ENCODE results near the gene TMED10.
A peak's percentile ranks its signal among the peaks of the same experiment; 100 is the strongest.

The TMED10 gene

DNA sequence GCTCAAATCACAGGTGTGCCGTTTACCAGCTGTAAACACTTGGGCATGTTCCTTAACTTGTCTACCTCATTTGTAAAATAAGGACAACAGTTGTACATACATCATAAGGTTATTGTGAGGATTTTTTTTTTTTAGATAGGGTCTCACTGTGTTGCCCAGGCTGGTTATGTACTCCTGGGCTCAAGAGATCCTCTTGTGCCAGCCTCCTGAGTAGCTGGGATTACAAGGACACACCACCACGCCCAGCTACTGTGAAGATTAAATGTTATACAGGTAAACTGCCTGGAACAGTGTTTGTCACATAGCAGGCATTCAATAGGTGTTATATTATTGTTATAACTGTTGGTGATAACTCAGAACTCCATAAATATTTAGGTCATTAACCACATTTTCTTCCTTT, 12.7 kb downstream of the TMED10 start:
- no peak overlapping the region for H3K4me2 ChIP-seq (ENCODE audit: low read length)
- H3K4me1 ChIP-seq (ENCODE audit: low read length) = peaks cover 25% of the 10 kb centered on the region
- no peak overlapping the region for H3K4me3 ChIP-seq (ENCODE audit: low read length)
- H2AFZ ChIP-seq (ENCODE audit: low read depth, low read length) = no peak overlapping the region
- peaks cover 82% of the 10 kb centered on the region for H4K20me1 ChIP-seq (ENCODE audit: insufficient read depth, low read length)
- H3K79me2 ChIP-seq (ENCODE audit: low read length) = peaks cover 98% of the 10 kb centered on the region
- H3K27ac ChIP-seq (ENCODE audit: low read length) = no peak overlapping the region
- H3K27me3 ChIP-seq (ENCODE audit: low read depth, low read length) = no peaks in the 10 kb centered on the region
- no peak overlapping the region for H3K9ac ChIP-seq (ENCODE audit: low read length)
- TF ChIP-seq EZH2phosphoT487 (IDR thresholded peaks at IDR 0.05; ENCODE audit: low read depth) = no peak
- TF ChIP-seq, protein P1, sequence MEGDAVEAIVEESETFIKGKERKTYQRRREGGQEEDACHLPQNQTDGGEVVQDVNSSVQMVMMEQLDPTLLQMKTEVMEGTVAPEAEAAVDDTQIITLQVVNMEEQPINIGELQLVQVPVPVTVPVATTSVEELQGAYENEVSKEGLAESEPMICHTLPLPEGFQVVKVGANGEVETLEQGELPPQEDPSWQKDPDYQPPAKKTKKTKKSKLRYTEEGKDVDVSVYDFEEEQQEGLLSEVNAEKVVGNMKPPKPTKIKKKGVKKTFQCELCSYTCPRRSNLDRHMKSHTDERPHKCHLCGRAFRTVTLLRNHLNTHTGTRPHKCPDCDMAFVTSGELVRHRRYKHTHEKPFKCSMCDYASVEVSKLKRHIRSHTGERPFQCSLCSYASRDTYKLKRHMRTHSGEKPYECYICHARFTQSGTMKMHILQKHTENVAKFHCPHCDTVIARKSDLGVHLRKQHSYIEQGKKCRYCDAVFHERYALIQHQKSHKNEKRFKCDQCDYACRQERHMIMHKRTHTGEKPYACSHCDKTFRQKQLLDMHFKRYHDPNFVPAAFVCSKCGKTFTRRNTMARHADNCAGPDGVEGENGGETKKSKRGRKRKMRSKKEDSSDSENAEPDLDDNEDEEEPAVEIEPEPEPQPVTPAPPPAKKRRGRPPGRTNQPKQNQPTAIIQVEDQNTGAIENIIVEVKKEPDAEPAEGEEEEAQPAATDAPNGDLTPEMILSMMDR (IDR thresholded peaks at IDR 0.05; ENCODE audit: low read depth, low read length) = no peak
- H3K36me3 ChIP-seq (replicated peaks; ENCODE audit: low read depth, low read length) = no peaks in the 10 kb centered on the region
- no peaks in the 10 kb centered on the region for H3K9me3 ChIP-seq (ENCODE audit: insufficient read depth, low read length)

DNA sequence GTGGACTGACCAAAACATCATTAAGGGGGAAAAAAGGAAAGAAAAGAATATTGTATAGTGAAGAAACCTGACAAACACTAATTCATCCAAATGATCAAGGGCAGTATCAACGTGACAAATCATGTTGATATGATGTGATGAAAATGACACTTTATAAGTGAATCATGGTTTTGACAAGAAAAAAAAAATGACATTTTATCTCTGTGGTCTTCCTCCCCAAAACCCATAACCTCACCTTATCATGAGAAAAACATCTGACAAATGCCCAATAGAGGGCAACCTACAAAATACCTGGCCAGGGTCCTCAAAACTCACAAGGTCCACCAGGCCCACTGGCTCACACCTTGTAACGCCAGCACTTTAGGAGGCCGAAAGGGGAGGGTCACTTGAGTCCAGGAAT, 13.8 kb downstream of the TMED10 start:
- H3K79me2 ChIP-seq (ENCODE audit: low read length) = peaks cover 98% of the 10 kb centered on the region

DNA sequence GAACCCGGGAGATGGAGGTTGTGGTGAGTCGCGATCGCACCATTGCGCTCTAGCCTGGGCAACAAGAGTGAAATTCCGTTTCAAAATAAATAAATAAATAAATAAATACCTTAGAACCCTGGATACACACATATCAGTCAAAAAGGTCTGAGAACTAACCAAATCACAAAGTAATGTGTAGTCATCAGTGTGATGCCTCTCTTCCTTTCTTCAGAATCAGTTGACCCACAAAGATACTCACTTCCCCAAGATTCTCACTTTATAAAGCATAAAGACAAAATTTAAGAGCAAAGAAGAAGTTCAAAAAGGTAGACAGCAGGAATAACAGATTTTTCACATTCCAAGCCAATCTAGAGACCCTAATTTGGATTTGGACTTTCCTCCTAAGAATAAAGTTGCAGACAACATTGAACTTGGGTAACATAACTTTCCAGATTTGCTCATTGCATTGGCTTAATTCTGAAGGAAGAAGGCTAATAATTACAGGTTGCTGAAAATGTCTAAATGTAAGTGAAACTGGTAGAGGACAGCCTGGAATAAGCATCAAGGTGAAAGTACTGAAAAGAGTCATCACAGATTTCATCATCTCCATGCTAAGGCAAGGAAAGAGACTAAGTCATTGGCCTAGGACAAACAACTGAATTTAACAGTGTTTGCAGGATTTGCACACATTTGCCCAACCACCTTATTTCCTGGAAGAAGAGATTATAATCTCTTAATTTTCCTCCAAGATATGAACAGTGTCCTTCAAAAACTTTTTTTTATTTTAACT, 17.4 kb downstream of the TMED10 start:
- Histone ChIP-seq H3K4me3 (ENCODE audit: low read length) (peak overlapping the region; percentile 27), H3K36me3 (replicated peaks; ENCODE audit: low read depth, low read length) (peaks cover 3% of the 10 kb centered on the region), H3K79me2 (ENCODE audit: low read length) (peaks cover 95% of the 10 kb centered on the region), H3K9ac (ENCODE audit: low read length) (peak overlapping the region; percentile 30; the same call in 1 of the 2 replicates), H3K4me1 (ENCODE audit: low read length) (peaks cover 33% of the 10 kb centered on the region), H4K20me1 (ENCODE audit: insufficient read depth, low read length) (peaks cover 73% of the 10 kb centered on the region), H2AFZ (ENCODE audit: low read depth, low read length) (no peak overlapping the region), H3K27me3 (ENCODE audit: low read depth, low read length) (no peaks in the 10 kb centered on the region), H3K27ac (ENCODE audit: low read length) (peak overlapping the region; percentile 84), H3K4me2 (ENCODE audit: low read length) (peak overlapping the region; percentile 66), H3K9me3 (ENCODE audit: insufficient read depth, low read length) (no peaks in the 10 kb centered on the region)
- no peak for TF ChIP-seq EZH2phosphoT487 (IDR thresholded peaks at IDR 0.05; ENCODE audit: low read depth)
- TF ChIP-seq, protein P1 (IDR thresholded peaks at IDR 0.05; ENCODE audit: low read depth, low read length) = no peak

More for the DNA sequence above, 13.8 kb downstream of the TMED10 start:
- Histone ChIP-seq H3K9me3 (ENCODE audit: insufficient read depth, low read length) (no peaks in the 10 kb centered on the region), H3K4me1 (ENCODE audit: low read length) (peaks cover 33% of the 10 kb centered on the region), H3K9ac (ENCODE audit: low read length) (no peak overlapping the region), H3K27me3 (ENCODE audit: low read depth, low read length) (no peaks in the 10 kb centered on the region), H3K36me3 (replicated peaks; ENCODE audit: low read depth, low read length) (no peaks in the 10 kb centered on the region), H3K4me2 (ENCODE audit: low read length) (no peak overlapping the region), H4K20me1 (ENCODE audit: insufficient read depth, low read length) (peaks cover 81% of the 10 kb centered on the region), H3K4me3 (ENCODE audit: low read length) (no peak overlapping the region), H2AFZ (ENCODE audit: low read depth, low read length) (no peak overlapping the region), H3K27ac (ENCODE audit: low read length) (no peak overlapping the region)
- TF ChIP-seq, protein P1 (IDR thresholded peaks at IDR 0.05; ENCODE audit: low read depth, low read length) = peak; percentile 24
- TF ChIP-seq EZH2phosphoT487 (IDR thresholded peaks at IDR 0.05; ENCODE audit: low read depth) = no peak

DNA sequence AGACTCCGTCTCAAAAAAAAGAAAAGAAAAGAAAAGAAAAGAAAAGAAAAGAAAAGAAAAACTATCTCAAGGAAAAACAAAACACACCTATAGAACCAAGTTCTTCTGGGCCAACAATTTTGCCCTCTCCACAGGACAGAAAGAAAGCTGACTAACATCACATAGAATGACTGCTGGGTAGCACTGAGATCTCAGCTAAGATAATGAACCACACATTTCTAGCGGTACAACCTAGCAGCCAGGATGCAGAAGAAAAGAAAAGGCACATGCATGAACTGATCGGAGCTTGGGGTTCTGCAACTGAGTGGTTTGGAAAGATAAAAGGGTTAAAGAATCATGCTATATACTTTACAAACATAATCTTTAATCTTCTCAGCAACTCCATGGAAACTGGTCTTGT, 19.5 kb downstream of the TMED10 start:
- H3K79me2 ChIP-seq (ENCODE audit: low read length) = peaks cover 93% of the 10 kb centered on the region
- TF ChIP-seq EZH2phosphoT487 (IDR thresholded peaks at IDR 0.05; ENCODE audit: low read depth) = no peak
- TF ChIP-seq, protein P1 (IDR thresholded peaks at IDR 0.05; ENCODE audit: low read depth, low read length) = no peak
- H3K4me3 ChIP-seq (ENCODE audit: low read length) = no peak overlapping the region
- no peaks in the 10 kb centered on the region for H3K9me3 ChIP-seq (ENCODE audit: insufficient read depth, low read length)
- H4K20me1 ChIP-seq (ENCODE audit: insufficient read depth, low read length) = peaks cover 67% of the 10 kb centered on the region
- no peak overlapping the region for H3K27ac ChIP-seq (ENCODE audit: low read length)
- peaks cover 33% of the 10 kb centered on the region for H3K4me1 ChIP-seq (ENCODE audit: low read length)
- H3K36me3 ChIP-seq (replicated peaks; ENCODE audit: low read depth, low read length) = peaks cover 9% of the 10 kb centered on the region
- no peak overlapping the region for H3K4me2 ChIP-seq (ENCODE audit: low read length)
- no peaks in the 10 kb centered on the region for H3K27me3 ChIP-seq (ENCODE audit: low read depth, low read length)
- H3K9ac ChIP-seq (ENCODE audit: low read length) = no peak overlapping the region
- no peak overlapping the region for H2AFZ ChIP-seq (ENCODE audit: low read depth, low read length)

Measured in OCI-LY3 (cell line).